ENCODE results near the gene ZNF398. TPM values are rescaled to one million over a fixed set of nuclear protein-coding genes. Genes with fewer than 3 reads are reported as not detected.

The ZNF398 gene
- total and polyA plus RNA-seq, 2 of the 13 experiments (the other 11 are each of a cell fraction or from before 2014, with no cell fraction given): 3.0 to 8.9 TPM

DNA sequence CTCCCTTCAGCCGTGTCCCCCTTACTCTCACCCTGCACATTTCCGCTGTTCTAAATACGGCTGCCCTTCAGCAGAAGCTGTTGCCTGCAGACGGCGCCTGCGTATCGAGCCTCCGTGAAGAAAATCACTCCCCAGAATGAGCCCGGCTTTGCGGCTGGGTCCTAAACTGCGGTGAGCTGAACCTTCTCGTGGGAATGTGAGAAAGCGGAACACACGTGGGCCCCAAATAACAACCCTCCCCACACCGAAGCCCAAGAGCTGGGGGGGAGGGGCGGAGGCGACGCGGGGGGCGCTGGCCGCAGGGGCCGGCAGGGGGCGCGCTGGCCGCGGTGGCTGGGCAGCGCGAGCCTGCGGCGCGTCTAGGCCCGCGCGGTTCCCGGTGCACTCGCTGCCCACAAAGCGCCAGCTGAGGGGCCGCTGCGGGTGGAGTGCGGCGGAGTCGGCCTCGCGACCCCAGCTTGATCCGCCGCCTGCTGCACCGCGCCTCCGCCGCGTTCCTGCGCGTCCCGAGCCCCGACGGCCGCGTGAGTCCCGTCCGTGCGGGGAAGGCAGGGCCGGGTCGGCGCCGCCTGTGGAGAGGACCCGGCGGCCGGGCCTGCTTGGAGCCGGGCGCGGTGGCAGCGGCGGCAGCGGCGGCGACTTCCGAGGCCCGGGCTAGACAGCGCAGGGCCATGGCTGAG is at the start of gene ZNF398 (continued):
- TF ChIP-seq, protein P1, sequence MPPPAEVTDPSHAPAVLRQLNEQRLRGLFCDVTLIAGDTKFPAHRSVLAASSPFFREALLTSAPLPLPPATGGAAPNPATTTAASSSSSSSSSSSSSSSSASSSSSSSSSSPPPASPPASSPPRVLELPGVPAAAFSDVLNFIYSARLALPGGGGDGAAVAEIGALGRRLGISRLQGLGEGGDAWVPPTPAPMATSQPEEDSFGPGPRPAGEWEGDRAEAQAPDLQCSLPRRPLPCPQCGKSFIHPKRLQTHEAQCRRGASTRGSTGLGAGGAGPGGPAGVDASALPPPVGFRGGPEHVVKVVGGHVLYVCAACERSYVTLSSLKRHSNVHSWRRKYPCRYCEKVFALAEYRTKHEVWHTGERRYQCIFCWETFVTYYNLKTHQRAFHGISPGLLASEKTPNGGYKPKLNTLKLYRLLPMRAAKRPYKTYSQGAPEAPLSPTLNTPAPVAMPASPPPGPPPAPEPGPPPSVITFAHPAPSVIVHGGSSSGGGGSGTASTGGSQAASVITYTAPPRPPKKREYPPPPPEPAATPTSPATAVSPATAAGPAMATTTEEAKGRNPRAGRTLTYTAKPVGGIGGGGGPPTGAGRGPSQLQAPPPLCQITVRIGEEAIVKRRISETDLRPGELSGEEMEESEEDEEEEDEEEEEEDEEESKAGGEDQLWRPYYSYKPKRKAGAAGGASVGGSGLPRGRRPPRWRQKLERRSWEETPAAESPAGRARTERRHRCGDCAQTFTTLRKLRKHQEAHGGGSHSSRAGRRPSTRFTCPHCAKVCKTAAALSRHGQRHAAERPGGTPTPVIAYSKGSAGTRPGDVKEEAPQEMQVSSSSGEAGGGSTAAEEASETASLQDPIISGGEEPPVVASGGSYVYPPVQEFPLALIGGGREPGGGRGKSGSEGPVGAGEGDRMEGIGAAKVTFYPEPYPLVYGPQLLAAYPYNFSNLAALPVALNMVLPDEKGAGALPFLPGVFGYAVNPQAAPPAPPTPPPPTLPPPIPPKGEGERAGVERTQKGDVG (CRISPR knock-in tag; IDR thresholded peaks at IDR 0.05; ENCODE audit: borderline replicate concordance): no peak
- TF ChIP-seq ZNF33B (CRISPR knock-in tag; IDR thresholded peaks at IDR 0.05): no peak
- no peak for TF ChIP-seq ZNF207 (IDR thresholded peaks at IDR 0.05; ENCODE audit: borderline replicate concordance)
- TF ChIP-seq, protein P2, sequence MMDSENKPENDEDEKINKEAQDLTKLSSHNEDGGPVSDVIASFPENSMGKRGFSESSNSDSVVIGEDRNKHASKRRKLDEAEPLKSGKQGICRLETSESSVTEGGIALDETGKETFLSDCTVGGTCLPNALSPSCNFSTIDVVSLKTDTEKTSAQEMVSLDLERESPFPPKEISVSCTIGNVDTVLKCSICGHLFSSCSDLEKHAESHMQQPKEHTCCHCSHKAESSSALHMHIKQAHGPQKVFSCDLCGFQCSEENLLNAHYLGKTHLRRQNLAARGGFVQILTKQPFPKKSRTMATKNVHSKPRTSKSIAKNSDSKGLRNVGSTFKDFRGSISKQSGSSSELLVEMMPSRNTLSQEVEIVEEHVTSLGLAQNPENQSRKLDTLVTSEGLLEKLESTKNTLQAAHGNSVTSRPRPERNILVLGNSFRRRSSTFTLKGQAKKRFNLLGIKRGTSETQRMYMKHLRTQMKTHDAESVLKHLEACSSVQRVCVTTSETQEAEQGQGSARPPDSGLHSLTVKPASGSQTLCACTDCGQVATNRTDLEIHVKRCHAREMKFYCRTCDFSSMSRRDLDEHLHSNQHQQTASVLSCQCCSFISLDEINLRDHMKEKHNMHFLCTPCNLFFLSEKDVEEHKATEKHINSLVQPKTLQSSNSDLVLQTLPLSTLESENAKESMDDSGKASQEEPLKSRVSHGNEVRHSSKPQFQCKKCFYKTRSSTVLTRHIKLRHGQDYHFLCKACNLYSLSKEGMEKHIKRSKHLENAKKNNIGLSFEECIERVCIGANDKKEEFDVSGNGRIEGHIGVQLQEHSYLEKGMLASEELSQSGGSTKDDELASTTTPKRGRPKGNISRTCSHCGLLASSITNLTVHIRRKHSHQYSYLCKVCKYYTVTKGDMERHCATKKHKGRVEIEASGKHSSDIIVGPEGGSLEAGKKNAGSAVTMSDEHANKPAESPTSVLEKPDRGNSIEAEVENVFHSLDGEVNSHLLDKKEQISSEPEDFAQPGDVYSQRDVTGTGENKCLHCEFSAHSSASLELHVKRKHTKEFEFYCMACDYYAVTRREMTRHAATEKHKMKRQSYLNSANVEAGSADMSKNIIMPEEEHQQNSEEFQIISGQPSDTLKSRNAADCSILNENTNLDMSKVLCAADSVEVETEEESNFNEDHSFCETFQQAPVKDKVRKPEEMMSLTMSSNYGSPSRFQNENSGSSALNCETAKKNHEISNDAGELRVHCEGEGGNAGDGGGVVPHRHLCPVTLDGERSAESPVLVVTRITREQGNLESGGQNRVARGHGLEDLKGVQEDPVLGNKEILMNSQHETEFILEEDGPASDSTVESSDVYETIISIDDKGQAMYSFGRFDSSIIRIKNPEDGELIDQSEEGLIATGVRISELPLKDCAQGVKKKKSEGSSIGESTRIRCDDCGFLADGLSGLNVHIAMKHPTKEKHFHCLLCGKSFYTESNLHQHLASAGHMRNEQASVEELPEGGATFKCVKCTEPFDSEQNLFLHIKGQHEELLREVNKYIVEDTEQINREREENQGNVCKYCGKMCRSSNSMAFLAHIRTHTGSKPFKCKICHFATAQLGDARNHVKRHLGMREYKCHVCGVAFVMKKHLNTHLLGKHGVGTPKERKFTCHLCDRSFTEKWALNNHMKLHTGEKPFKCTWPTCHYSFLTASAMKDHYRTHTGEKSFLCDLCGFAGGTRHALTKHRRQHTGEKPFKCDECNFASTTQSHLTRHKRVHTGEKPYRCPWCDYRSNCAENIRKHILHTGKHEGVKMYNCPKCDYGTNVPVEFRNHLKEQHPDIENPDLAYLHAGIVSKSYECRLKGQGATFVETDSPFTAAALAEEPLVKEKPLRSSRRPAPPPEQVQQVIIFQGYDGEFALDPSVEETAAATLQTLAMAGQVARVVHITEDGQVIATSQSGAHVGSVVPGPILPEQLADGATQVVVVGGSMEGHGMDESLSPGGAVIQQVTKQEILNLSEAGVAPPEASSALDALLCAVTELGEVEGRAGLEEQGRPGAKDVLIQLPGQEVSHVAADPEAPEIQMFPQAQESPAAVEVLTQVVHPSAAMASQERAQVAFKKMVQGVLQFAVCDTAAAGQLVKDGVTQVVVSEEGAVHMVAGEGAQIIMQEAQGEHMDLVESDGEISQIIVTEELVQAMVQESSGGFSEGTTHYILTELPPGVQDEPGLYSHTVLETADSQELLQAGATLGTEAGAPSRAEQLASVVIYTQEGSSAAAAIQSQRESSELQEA (CRISPR knock-in tag; IDR thresholded peaks at IDR 0.05; ENCODE audit: not compliant biosample characterization): no peak
- no peak for TF ChIP-seq ZNF225 (CRISPR knock-in tag; IDR thresholded peaks at IDR 0.05)
- TF ChIP-seq MEIS1 (CRISPR knock-in tag; IDR thresholded peaks at IDR 0.05; ENCODE audit: borderline replicate concordance): no peak
- no peak for TF ChIP-seq ZNF335 (CRISPR knock-in tag; IDR thresholded peaks at IDR 0.05)
- TF ChIP-seq, protein P3, sequence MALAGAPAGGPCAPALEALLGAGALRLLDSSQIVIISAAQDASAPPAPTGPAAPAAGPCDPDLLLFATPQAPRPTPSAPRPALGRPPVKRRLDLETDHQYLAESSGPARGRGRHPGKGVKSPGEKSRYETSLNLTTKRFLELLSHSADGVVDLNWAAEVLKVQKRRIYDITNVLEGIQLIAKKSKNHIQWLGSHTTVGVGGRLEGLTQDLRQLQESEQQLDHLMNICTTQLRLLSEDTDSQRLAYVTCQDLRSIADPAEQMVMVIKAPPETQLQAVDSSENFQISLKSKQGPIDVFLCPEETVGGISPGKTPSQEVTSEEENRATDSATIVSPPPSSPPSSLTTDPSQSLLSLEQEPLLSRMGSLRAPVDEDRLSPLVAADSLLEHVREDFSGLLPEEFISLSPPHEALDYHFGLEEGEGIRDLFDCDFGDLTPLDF (CRISPR knock-in tag; IDR thresholded peaks at IDR 0.05): peak; percentile 52; the same call in 1 of the 2 replicates
- TF ChIP-seq ZNF451 (CRISPR knock-in tag; IDR thresholded peaks at IDR 0.05): 0 out of 2 replicates have a peak, but pooled peaks have one; percentile 21
- TF ChIP-seq RXRA (CRISPR knock-in tag; IDR thresholded peaks at IDR 0.05): no peak
- TF ChIP-seq, protein P4, sequence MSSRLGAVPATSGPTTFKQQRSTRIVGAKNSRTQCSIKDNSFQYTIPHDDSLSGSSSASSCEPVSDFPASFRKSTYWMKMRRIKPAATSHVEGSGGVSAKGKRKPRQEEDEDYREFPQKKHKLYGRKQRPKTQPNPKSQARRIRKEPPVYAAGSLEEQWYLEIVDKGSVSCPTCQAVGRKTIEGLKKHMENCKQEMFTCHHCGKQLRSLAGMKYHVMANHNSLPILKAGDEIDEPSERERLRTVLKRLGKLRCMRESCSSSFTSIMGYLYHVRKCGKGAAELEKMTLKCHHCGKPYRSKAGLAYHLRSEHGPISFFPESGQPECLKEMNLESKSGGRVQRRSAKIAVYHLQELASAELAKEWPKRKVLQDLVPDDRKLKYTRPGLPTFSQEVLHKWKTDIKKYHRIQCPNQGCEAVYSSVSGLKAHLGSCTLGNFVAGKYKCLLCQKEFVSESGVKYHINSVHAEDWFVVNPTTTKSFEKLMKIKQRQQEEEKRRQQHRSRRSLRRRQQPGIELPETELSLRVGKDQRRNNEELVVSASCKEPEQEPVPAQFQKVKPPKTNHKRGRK (CRISPR knock-in tag; IDR thresholded peaks at IDR 0.05): no peak
- no peak for TF ChIP-seq ZFP37 (CRISPR knock-in tag; IDR thresholded peaks at IDR 0.05; ENCODE audit: borderline replicate concordance)
- TF ChIP-seq, protein P5, sequence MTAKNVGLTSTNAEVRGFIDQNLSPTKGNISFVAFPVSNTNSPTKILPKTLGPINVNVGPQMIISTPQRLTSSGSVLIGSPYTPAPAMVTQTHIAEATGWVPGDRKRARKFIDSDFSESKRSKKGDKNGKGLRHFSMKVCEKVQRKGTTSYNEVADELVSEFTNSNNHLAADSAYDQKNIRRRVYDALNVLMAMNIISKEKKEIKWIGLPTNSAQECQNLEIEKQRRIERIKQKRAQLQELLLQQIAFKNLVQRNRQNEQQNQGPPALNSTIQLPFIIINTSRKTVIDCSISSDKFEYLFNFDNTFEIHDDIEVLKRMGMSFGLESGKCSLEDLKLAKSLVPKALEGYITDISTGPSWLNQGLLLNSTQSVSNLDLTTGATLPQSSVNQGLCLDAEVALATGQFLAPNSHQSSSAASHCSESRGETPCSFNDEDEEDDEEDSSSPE (CRISPR knock-in tag; IDR thresholded peaks at IDR 0.05): no peak
